Stimulated activated CD4-positive, alpha-beta T cell treated with anti-CD3 and anti-CD28 coated beads, Interleukin-1b, Interleukin-23, amount 100 ng/mL, for 1 hour (primary cell): Measurements from ENCODE around the gene MYH14.

Source experiments
- DNase-seq, 2 donors: peaks; one replicate each; pipeline ENCODE4 v3.0.0-alpha.2; 2020; ENCODE audit warnings: low read depth in 2 of 2

Gene MYH14

GRCh38 chr19:50257141-50257540, 53.7 kb downstream of the MYH14 start:
- no peak for DNase-seq

GRCh38 chr19:50258918-50259372, 55.5 kb downstream of the MYH14 start:
- no peak for DNase-seq

GRCh38 chr19:50261446-50261970, 58.1 kb downstream of the MYH14 start:
- no peak for DNase-seq

GRCh38 chr19:50263176-50263575, 59.8 kb downstream of the MYH14 start:
- no peak for DNase-seq

- DNase-seq: no peak
Observed at GRCh38 chr19:50264483-50265186, 61.2 kb downstream of the MYH14 start.

- no peak for DNase-seq
Observed at GRCh38 chr19:50266041-50266440, 62.6 kb downstream of the MYH14 start.

GRCh38 chr19:50266896-50267295, 63.5 kb downstream of the MYH14 start:
- DNase-seq: no peak

GRCh38 chr19:50268041-50268440, 64.6 kb downstream of the MYH14 start:
- DNase-seq: no peak

- DNase-seq: no peak
Observed at GRCh38 chr19:50268501-50268900, 65.1 kb downstream of the MYH14 start.

GRCh38 chr19:50269653-50270052, 66.2 kb downstream of the MYH14 start:
- no peak for DNase-seq

GRCh38 chr19:50272263-50272897, 69.0 kb downstream of the MYH14 start:
- DNase-seq: no peak

- DNase-seq: no peak
Observed at GRCh38 chr19:50273821-50274220, 70.4 kb downstream of the MYH14 start.

GRCh38 chr19:50275577-50276368, 72.4 kb downstream of the MYH14 start:
- DNase-seq: no peak

- DNase-seq: no peak
Observed at GRCh38 chr19:50276370-50277063, 73.1 kb downstream of the MYH14 start.

GRCh38 chr19:50277966-50278580, 74.7 kb downstream of the MYH14 start:
- no peak for DNase-seq

- DNase-seq: no peak
Observed at GRCh38 chr19:50280074-50280473, 76.7 kb downstream of the MYH14 start.

- no peak for DNase-seq
Observed at GRCh38 chr19:50280983-50281382, 77.6 kb downstream of the MYH14 start.

- DNase-seq: no peak
Observed at GRCh38 chr19:50281491-50281890, 78.1 kb downstream of the MYH14 start.

- no peak for DNase-seq
Observed at GRCh38 chr19:50285833-50286232, 82.4 kb downstream of the MYH14 start.

- DNase-seq: no peak
Observed at GRCh38 chr19:50286443-50286842, 83.0 kb downstream of the MYH14 start.

- no peak for DNase-seq
Observed at GRCh38 chr19:50287331-50287730, 83.9 kb downstream of the MYH14 start.
